GM12878 (cell line): ENCODE data around the gene CFDP1. TPM values are rescaled to one million over a fixed set of nuclear protein-coding genes. Genes with fewer than 3 reads are reported as not detected.

Experiments
- ATAC-seq: fragments of 200-7000 bp; cut with Tn5 transposase; 3 replicates; pipeline ENCODE4 v1.9.1; 2020; ENCODE audit warnings: mild to moderate bottlenecking, moderate library complexity
- BruUV-seq: library from RNA; stranded (reverse); fragments of 400-500 nt; replicated peaks from 2 replicates; lab custom pipeline; 2021; lab: Mats Ljungman, UMichigan
- CTCF ChIA-PET: fragments of 300-600 bp; sonication (Branson Sonifier 250); formaldehyde crosslinking; extraction: SDS; loops from one replicate; lab custom pipeline; 2021; ENCODE audit warnings: inconsistent platforms; lab: Yijun Ruan, JAX
- POLR2A ChIA-PET: fragments of 350-600 bp; formaldehyde crosslinking; extraction: SDS; loops from one replicate; lab custom pipeline; 2021; ENCODE audit warnings: inconsistent platforms; lab: Charles Lee
- RAD21 ChIA-PET: fragments of 300-600 bp; sonication (Branson Sonifier 250); formaldehyde crosslinking; loops from one replicate; lab custom pipeline; 2023; ENCODE audit warnings: antibody characterized with exemption; ENCODE audit not compliant: unreplicated experiment; lab: Charles Lee
- SMC1A ChIA-PET: fragments of 300-600 bp; sonication (Branson Sonifier 250); formaldehyde crosslinking; loops from one replicate; lab custom pipeline; 2023; ENCODE audit not compliant: unreplicated experiment, uncharacterized antibody; lab: Charles Lee
- DNase-seq: peaks from one replicate; pipeline ENCODE4 v3.0.0-alpha.2; 2011; ENCODE audit warnings: low read depth, low spot score
- FAIRE-seq: peaks from 3 replicates; lab custom pipeline; 2011; peaks lifted over from hg19 to GRCh38; lab: Jason Lieb, UNC
- H2AFZ ChIP-seq: 2 replicates; pipeline ENCODE4 v1.6.0; 2011; ENCODE audit warnings: low read depth, low read length, control low read depth; ENCODE audit not compliant: control insufficient read depth
- H3K27ac ChIP-seq: 2 replicates; pipeline ENCODE4 v1.5.1; 2011; ENCODE audit warnings: control low read depth; ENCODE audit not compliant: control insufficient read depth, insufficient read depth
- H3K27me3 ChIP-seq, 2 experiments: replicated peaks in 1 of 2; 2 replicates each; pipeline versions ENCODE4 v1.6.0 to v1.6.1; 2011; ENCODE audit warnings: low read length in 1 of 2; ENCODE audit not compliant: control insufficient read depth in 2 of 2, insufficient read depth in 2 of 2
- H3K36me3 ChIP-seq, 2 experiments: 2 replicates each; pipeline ENCODE4 v1.5.1; 2011; ENCODE audit warnings: low read length in 1 of 2; ENCODE audit not compliant: control insufficient read depth in 2 of 2, insufficient read depth in 2 of 2
- H3K4me1 ChIP-seq: 2 replicates; pipeline ENCODE4 v1.6.1; 2011; ENCODE audit warnings: mild to moderate bottlenecking, low read length, moderate library complexity, mixed read lengths; ENCODE audit not compliant: control insufficient read depth, insufficient read depth
- H3K4me2 ChIP-seq: 2 replicates; pipeline ENCODE4 v1.6.0; 2011; ENCODE audit warnings: control low read depth; ENCODE audit not compliant: control insufficient read depth, insufficient read depth
- H3K4me3 ChIP-seq: fragments of 200-600 bp; sonication (generic); 2 replicates; pipeline ENCODE4 v1.5.1; 2016
- H3K79me2 ChIP-seq: 2 replicates; pipeline ENCODE4 v1.6.0; 2011; ENCODE audit warnings: low read length; ENCODE audit not compliant: control insufficient read depth, insufficient read depth
- H3K9ac ChIP-seq: 2 replicates; pipeline ENCODE4 v1.8.0; 2011; ENCODE audit warnings: low read length, control low read depth, mixed read lengths; ENCODE audit not compliant: control insufficient read depth, insufficient read depth
- H3K9me3 ChIP-seq: replicated peaks from 3 replicates; pipeline ENCODE4 v1.5.1; 2011; ENCODE audit warnings: mild to moderate bottlenecking, low read length; ENCODE audit not compliant: control insufficient read depth, insufficient read depth
- H4K20me1 ChIP-seq: 2 replicates; pipeline ENCODE4 v1.6.0; 2011; ENCODE audit not compliant: control insufficient read depth, insufficient read depth
- BCL11A ChIP-seq: IDR thresholded peaks from 2 replicates; pipeline ENCODE4 v1.6.1; 2011; ENCODE audit warnings: low read depth, low read length
- CBFB ChIP-seq: IDR thresholded peaks from 2 replicates; pipeline ENCODE4 v1.6.1; 2016; ENCODE audit warnings: antibody characterized with exemption, low read depth
- GATAD2B ChIP-seq: fragments of 450-650 bp; conservative IDR thresholded peaks from 2 replicates; pipeline ENCODE4 v1.6.1; 2017; ENCODE audit warnings: low read depth, mild to moderate bottlenecking, moderate library complexity
- IKZF1 ChIP-seq: fragments of 450-650 bp; conservative IDR thresholded peaks from 2 replicates; pipeline ENCODE4 v1.6.1; 2017; ENCODE audit warnings: antibody characterized with exemption, mild to moderate bottlenecking
- IRF4 ChIP-seq: IDR thresholded peaks from 2 replicates; pipeline ENCODE4 v1.6.1; 2011; ENCODE audit warnings: low read depth, low read length
- KLF5 ChIP-seq: fragments of 450-650 bp; IDR thresholded peaks from 2 replicates; pipeline ENCODE4 v1.6.1; 2014; ENCODE audit warnings: mild to moderate bottlenecking; ENCODE audit not compliant: partially characterized antibody
- PAX5 ChIP-seq: IDR thresholded peaks from 2 replicates; pipeline ENCODE4 v1.6.1; 2011; ENCODE audit warnings: low read depth, low read length, borderline replicate concordance
- POLR2AphosphoS2 ChIP-seq: IDR thresholded peaks from 2 replicates; pipeline ENCODE4 v1.6.1; 2011; ENCODE audit warnings: low read depth, mild to moderate bottlenecking, low read length, improper control_type of control experiment, moderate library complexity
- POLR2AphosphoS5 ChIP-seq: IDR thresholded peaks from 2 replicates; pipeline ENCODE4 v1.6.1; 2011; ENCODE audit warnings: mild to moderate bottlenecking, low read length, inconsistent platforms
- SRF ChIP-seq, 2 experiments: IDR thresholded peaks; 2 replicates each; pipeline ENCODE4 v1.6.1; 2011; ENCODE audit warnings: low read depth in 2 of 2, low read length in 2 of 2, mild to moderate bottlenecking in 1 of 2, moderate library complexity in 1 of 2
- TCF7 ChIP-seq: IDR thresholded peaks from 2 replicates; pipeline ENCODE4 v1.6.1; 2014; ENCODE audit warnings: antibody characterized with exemption, borderline replicate concordance
- YY1 ChIP-seq: IDR thresholded peaks from 2 replicates; pipeline ENCODE4 v1.6.1; 2011; ENCODE audit warnings: low read depth, mild to moderate bottlenecking, low read length
- ZBED1 ChIP-seq: IDR thresholded peaks from 2 replicates; pipeline ENCODE4 v1.6.1; 2016; ENCODE audit warnings: borderline replicate concordance
- WGBS: methylation state at CpG from one replicate; pipeline ENCODE4 v1.1.6; 2016; ENCODE audit warnings: low lambda C conversion rate; ENCODE audit not compliant: insufficient replicate concordance, insufficient coverage; ENCODE audit errors: missing lambda C conversion rate; 5-methylcytosine and 5-hydroxymethylcytosine counted together
- in situ Hi-C: fragments of 300-500 bp; cut with MboI; formaldehyde crosslinking; loops from 9 replicates; pipeline ENCODE4 v1.14.3; 2018; ENCODE audit warnings: mixed read lengths
- intact Hi-C: fragments of 100-400 bp; cut with micrococcal nuclease; formaldehyde crosslinking; loops from one replicate; pipeline ENCODE4 v1.14.2; 2022; ENCODE audit not compliant: unreplicated experiment
- polyA plus RNA-seq, 11 experiments: library from polyadenylated mRNA; depleted of rRNA in 4 of 11; unstranded in 6 of 11; stranded (reverse) in 5 of 11; fragments of >200 nt; fragmentation: Nextera tagmentation in 4 of 11; fragmentation: Illumina TruSeq in 1 of 11; extraction: Ambion mirVana in 4 of 11; extraction: Trizol in 1 of 11; gene quantifications; 1 replicate in 1 of 11; 2 replicates in 10 of 11; pipeline versions ENCODE4 v1.2.1 to v1.2.3, GENCODE V29; 2011 to 2016; ENCODE audit warnings: inconsistent platforms in 2 of 11, missing spikeins in 2 of 11, low read depth in 1 of 11
- total RNA-seq, 4 experiments: library from RNA; depleted of rRNA in 3 of 4; stranded (reverse); fragments of >200 nt in 3 of 4; fragmentation: Illumina TruSeq in 1 of 4; extraction: Trizol in 1 of 4; gene quantifications; 2 replicates each; pipeline versions ENCODE4 v1.2.1 to v1.2.3, GENCODE V29; 2013 to 2021
- TF ChIP-seq, protein P1 (sequence below): fragments of 450-650 bp; IDR thresholded peaks from 2 replicates; pipeline ENCODE4 v1.6.1; 2017; ENCODE audit warnings: mild to moderate bottlenecking, moderate library complexity
- TF ChIP-seq, protein P2 (sequence below): fragments of 450-650 bp; IDR thresholded peaks from 2 replicates; pipeline ENCODE4 v1.6.1; 2017; ENCODE audit warnings: antibody characterized with exemption, mild to moderate bottlenecking, moderate library complexity
- TF ChIP-seq, protein P3 (sequence below): IDR thresholded peaks from 2 replicates; pipeline ENCODE4 v1.6.1; 2011; ENCODE audit warnings: low read depth, low read length, improper control_type of control experiment, borderline replicate concordance

Gene CFDP1
- total and polyA plus RNA-seq, 10 of the 15 experiments (the other 5 are each of a cell fraction or from before 2014, with no cell fraction given) = 22.3 to 64.8 (median 36.7) TPM

GRCh38 chr16:75379339-75379738 is 54.0 kb downstream of the CFDP1 start (continued):
- TF ChIP-seq, protein P1, sequence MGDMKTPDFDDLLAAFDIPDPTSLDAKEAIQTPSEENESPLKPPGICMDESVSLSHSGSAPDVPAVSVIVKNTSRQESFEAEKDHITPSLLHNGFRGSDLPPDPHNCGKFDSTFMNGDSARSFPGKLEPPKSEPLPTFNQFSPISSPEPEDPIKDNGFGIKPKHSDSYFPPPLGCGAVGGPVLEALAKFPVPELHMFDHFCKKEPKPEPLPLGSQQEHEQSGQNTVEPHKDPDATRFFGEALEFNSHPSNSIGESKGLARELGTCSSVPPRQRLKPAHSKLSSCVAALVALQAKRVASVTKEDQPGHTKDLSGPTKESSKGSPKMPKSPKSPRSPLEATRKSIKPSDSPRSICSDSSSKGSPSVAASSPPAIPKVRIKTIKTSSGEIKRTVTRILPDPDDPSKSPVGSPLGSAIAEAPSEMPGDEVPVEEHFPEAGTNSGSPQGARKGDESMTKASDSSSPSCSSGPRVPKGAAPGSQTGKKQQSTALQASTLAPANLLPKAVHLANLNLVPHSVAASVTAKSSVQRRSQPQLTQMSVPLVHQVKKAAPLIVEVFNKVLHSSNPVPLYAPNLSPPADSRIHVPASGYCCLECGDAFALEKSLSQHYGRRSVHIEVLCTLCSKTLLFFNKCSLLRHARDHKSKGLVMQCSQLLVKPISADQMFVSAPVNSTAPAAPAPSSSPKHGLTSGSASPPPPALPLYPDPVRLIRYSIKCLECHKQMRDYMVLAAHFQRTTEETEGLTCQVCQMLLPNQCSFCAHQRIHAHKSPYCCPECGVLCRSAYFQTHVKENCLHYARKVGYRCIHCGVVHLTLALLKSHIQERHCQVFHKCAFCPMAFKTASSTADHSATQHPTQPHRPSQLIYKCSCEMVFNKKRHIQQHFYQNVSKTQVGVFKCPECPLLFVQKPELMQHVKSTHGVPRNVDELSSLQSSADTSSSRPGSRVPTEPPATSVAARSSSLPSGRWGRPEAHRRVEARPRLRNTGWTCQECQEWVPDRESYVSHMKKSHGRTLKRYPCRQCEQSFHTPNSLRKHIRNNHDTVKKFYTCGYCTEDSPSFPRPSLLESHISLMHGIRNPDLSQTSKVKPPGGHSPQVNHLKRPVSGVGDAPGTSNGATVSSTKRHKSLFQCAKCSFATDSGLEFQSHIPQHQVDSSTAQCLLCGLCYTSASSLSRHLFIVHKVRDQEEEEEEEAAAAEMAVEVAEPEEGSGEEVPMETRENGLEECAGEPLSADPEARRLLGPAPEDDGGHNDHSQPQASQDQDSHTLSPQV = no peak
- TF ChIP-seq SRF (IDR thresholded peaks at IDR 0.05; ENCODE audit: low read depth in 2 of 2, low read length in 2 of 2) = peak in 1 of 2 experiments; percentile 85; a peak in 1 of 4 replicates
- TF ChIP-seq CBFB = peak; percentile 95
- TF ChIP-seq KLF5 = no peak
- peak; percentile 88; the same call in 1 of the 2 replicates for TF ChIP-seq BCL11A
- no peak for TF ChIP-seq PAX5
- TF ChIP-seq ZBED1 = peak; percentile 93
- TF ChIP-seq IRF4 = peak; percentile 89; the same call in 1 of the 2 replicates
- peak; percentile 86 for TF ChIP-seq TCF7

- Histone ChIP-seq H3K4me2 (peak overlapping the region; percentile 23; the same call in 1 of the 2 replicates), H3K4me1 (peaks cover 38% of the 10 kb centered on the region), H2AFZ (no peak overlapping the region), H3K9me3 (no peaks in the 10 kb centered on the region), H3K79me2 (no peaks in the 10 kb centered on the region), H4K20me1 (no peaks in the 10 kb centered on the region), H3K36me3 (peaks cover 0 to 1% of the 10 kb centered on the region in 2 experiments; a peak in 1 of 4 replicates), H3K4me3 (no peak overlapping the region), H3K27ac (no peak overlapping the region), H3K27me3 (no peaks in the 10 kb centered on the region), H3K9ac (no peak overlapping the region)
- in situ Hi-C loops = no loop called here
- FAIRE-seq (no peak), DNase-seq (no peak), ATAC-seq (no peak)
- ChIA-PET RAD21 (interaction anchor here (1.0 to 10.8 kb wide), 7 partner anchors 21 to 172 kb away, joined by 3 to 150 read pairs (median 15); partner anchors contain the start of gene CTRB2), POLR2A (interaction anchor here (0.6 to 2.0 kb wide), 5 partner anchors 11 to 73 kb away, joined by 3 to 8 read pairs (median 5); no protein-coding TSS in a partner anchor), SMC1A (interaction anchor here (0.8 to 7.2 kb wide), 13 partner anchors 10 to 179 kb away, joined by 3 to 91 read pairs (median 5); no protein-coding TSS in a partner anchor), CTCF (interaction anchor here (0.7 to 12.2 kb wide), 8 partner anchors 59 to 362 kb away, joined by 3 to 243 read pairs (median 4); no protein-coding TSS in a partner anchor)
- 98% methylated on average over 2 of the region's 2 CpGs for WGBS
- intact Hi-C loops = no loop called here
- BruUV-seq = no TSS peak
- TF ChIP-seq, protein P2, sequence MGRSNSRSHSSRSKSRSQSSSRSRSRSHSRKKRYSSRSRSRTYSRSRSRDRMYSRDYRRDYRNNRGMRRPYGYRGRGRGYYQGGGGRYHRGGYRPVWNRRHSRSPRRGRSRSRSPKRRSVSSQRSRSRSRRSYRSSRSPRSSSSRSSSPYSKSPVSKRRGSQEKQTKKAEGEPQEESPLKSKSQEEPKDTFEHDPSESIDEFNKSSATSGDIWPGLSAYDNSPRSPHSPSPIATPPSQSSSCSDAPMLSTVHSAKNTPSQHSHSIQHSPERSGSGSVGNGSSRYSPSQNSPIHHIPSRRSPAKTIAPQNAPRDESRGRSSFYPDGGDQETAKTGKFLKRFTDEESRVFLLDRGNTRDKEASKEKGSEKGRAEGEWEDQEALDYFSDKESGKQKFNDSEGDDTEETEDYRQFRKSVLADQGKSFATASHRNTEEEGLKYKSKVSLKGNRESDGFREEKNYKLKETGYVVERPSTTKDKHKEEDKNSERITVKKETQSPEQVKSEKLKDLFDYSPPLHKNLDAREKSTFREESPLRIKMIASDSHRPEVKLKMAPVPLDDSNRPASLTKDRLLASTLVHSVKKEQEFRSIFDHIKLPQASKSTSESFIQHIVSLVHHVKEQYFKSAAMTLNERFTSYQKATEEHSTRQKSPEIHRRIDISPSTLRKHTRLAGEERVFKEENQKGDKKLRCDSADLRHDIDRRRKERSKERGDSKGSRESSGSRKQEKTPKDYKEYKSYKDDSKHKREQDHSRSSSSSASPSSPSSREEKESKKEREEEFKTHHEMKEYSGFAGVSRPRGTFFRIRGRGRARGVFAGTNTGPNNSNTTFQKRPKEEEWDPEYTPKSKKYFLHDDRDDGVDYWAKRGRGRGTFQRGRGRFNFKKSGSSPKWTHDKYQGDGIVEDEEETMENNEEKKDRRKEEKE = no peak
- TF ChIP-seq YY1 = no peak
- TF ChIP-seq KLF5 = no peak
- no peak for TF ChIP-seq POLR2AphosphoS5
- TF ChIP-seq, protein P3, sequence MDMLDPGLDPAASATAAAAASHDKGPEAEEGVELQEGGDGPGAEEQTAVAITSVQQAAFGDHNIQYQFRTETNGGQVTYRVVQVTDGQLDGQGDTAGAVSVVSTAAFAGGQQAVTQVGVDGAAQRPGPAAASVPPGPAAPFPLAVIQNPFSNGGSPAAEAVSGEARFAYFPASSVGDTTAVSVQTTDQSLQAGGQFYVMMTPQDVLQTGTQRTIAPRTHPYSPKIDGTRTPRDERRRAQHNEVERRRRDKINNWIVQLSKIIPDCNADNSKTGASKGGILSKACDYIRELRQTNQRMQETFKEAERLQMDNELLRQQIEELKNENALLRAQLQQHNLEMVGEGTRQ = no peak
- no peak for TF ChIP-seq IKZF1
- no peak for TF ChIP-seq GATAD2B
- no peak for TF ChIP-seq POLR2AphosphoS2
These were observed 54.7 kb downstream of the CFDP1 start for GRCh38 chr16:75378616-75379015.
